HEK293T (cell line): ENCODE measurements around the gene LRRC36.
A peak's percentile ranks its signal among the peaks of the same experiment; 100 is the strongest.

Experiments used
- CTCF ChIA-PET: fragments of 350-600 bp; formaldehyde crosslinking; extraction: SDS; loops from one replicate; lab custom pipeline; 2021; ENCODE audit warnings: antibody characterized with exemption, inconsistent platforms; lab: Yijun Ruan, JAX
- POLR2A ChIA-PET: fragments of 350-600 bp; formaldehyde crosslinking; extraction: SDS; loops from one replicate; lab custom pipeline; 2020; ENCODE audit warnings: antibody characterized with exemption, inconsistent platforms; lab: Yijun Ruan, JAX
- DNase-seq: peaks from one replicate; pipeline ENCODE4 v3.0.0; 2012; ENCODE audit warnings: mixed read lengths; ENCODE audit errors: extremely low spot score
- ARNT ChIP-seq: fragments of 450-650 bp; IDR thresholded peaks from 2 replicates; pipeline ENCODE4 v1.6.1; 2017; ENCODE audit warnings: mild to moderate bottlenecking
- BHLHE40 ChIP-seq: fragments of 450-650 bp; IDR thresholded peaks from 2 replicates; pipeline ENCODE4 v1.6.1; 2016; ENCODE audit warnings: mild to moderate bottlenecking, moderate library complexity, borderline replicate concordance
- CTBP1 ChIP-seq: fragments of 450-650 bp; IDR thresholded peaks from 2 replicates; pipeline ENCODE4 v1.6.1; 2016; ENCODE audit warnings: borderline replicate concordance
- ELF4 ChIP-seq: fragments of 450-650 bp; IDR thresholded peaks from 2 replicates; pipeline ENCODE4 v1.6.1; 2017; ENCODE audit warnings: antibody characterized with exemption
- FOXA1 ChIP-seq: fragments of 450-650 bp; IDR thresholded peaks from 2 replicates; pipeline ENCODE4 v1.6.1; 2016; ENCODE audit warnings: mild to moderate bottlenecking
- FOXK2 ChIP-seq: fragments of 450-650 bp; IDR thresholded peaks from 2 replicates; pipeline ENCODE4 v1.6.1; 2016; ENCODE audit warnings: mild to moderate bottlenecking
- FOXM1 ChIP-seq: fragments of 450-650 bp; IDR thresholded peaks from 2 replicates; pipeline ENCODE4 v1.6.1; 2017; ENCODE audit warnings: mild to moderate bottlenecking, borderline replicate concordance
- HDGF ChIP-seq: fragments of 450-650 bp; IDR thresholded peaks from 2 replicates; pipeline ENCODE4 v1.6.1; 2017; ENCODE audit warnings: antibody characterized with exemption, borderline replicate concordance
- L3MBTL2 ChIP-seq: fragments of 450-650 bp; conservative IDR thresholded peaks from 2 replicates; pipeline ENCODE4 v1.6.1; 2016; ENCODE audit warnings: mild to moderate bottlenecking
- LEF1 ChIP-seq: fragments of 450-650 bp; IDR thresholded peaks from 2 replicates; pipeline ENCODE4 v1.6.1; 2017; ENCODE audit warnings: mild to moderate bottlenecking, borderline replicate concordance
- NFRKB ChIP-seq: fragments of 450-650 bp; IDR thresholded peaks from 2 replicates; pipeline ENCODE4 v1.6.1; 2016; ENCODE audit warnings: mild to moderate bottlenecking, moderate library complexity
- SP1 ChIP-seq: fragments of 450-650 bp; IDR thresholded peaks from 2 replicates; pipeline ENCODE4 v1.6.1; 2017
- SUZ12 ChIP-seq: fragments of 450-650 bp; IDR thresholded peaks from 2 replicates; pipeline ENCODE4 v1.6.1; 2016; ENCODE audit warnings: mild to moderate bottlenecking
- TARDBP ChIP-seq: fragments of 450-650 bp; IDR thresholded peaks from 2 replicates; pipeline ENCODE4 v1.6.1; 2016
- ZNF384 ChIP-seq: fragments of 450-650 bp; IDR thresholded peaks from 2 replicates; pipeline ENCODE4 v1.6.1; 2016
- TF ChIP-seq, protein P1 (sequence below): fragments of 450-650 bp; IDR thresholded peaks from 2 replicates; pipeline ENCODE4 v1.6.1; 2016

The LRRC36 gene

GRCh38 chr16:67326472-67327309, at the start of gene LRRC36, which contains the start of gene KCTD19:
TSS of gene LRRC36 (plus strand) at chr16:67326815. CDS start at chr16:67326863, 48 bp downstream.
TSS of gene KCTD19 (minus strand) at chr16:67326741. CDS start at chr16:67326707, 34 bp downstream.
- ChIA-PET POLR2A (interaction anchor here (0.5 to 2.1 kb wide), 7 partner anchors 9 to 155 kb away, joined by 3 to 9 read pairs (median 4); partner anchors contain the start of gene ATP6V0D1), CTCF (interaction anchor here (0.7 to 2.4 kb wide), 7 partner anchors 12 to 123 kb away, joined by 3 to 11 read pairs (median 5); no protein-coding TSS in a partner anchor)
- DNase-seq = peak; percentile 99
- TF ChIP-seq, protein P1, sequence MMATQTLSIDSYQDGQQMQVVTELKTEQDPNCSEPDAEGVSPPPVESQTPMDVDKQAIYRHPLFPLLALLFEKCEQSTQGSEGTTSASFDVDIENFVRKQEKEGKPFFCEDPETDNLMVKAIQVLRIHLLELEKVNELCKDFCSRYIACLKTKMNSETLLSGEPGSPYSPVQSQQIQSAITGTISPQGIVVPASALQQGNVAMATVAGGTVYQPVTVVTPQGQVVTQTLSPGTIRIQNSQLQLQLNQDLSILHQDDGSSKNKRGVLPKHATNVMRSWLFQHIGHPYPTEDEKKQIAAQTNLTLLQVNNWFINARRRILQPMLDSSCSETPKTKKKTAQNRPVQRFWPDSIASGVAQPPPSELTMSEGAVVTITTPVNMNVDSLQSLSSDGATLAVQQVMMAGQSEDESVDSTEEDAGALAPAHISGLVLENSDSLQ = no peak
- TF ChIP-seq SP1 = no peak

DNA sequence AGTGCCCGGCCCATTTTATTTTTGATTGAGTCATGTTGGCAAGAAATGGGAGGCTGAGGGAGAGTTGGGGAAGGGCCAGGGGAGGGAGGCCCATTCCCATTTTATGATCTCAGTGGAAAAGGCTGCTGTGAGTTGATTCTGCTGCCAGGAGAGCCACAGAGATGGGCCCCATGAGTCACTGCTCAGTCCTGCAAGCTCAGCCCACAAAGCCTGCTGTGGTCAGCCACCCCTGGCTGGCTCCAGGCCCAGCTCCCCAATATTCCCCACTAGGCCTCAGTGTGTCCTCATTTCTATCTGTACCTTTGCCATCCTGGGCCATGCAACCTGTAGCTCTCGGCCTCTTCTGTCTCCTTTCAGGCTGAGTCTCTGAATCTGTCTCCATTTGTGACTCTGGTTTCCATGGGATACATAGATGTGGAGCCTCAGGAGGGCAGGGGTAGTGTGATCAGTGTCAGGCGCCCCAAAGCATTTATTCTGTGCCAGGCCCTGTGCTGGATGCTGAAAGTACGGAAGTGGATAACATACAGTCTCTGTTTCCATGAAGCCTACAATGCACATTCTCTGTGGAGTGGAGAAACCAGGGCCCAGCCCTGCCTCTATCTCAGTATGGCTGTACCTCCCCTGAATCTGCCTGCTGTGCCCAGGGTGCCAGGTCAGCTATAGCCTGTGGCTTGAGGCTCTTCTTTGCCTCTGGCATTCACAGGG, 49.2 kb upstream of the LRRC36 start:
- no peak for DNase-seq
- CTCF ChIA-PET = interaction anchor here (1.5 kb wide), 1 partner anchor 17 kb away, joined by 4 read pairs; no protein-coding TSS in a partner anchor
- POLR2A ChIA-PET = interaction anchor here (1.2 kb wide), 1 partner anchor 9 kb away, joined by 3 read pairs; no protein-coding TSS in a partner anchor

GRCh38 chr16:67277999-67278772, 48.4 kb upstream of the LRRC36 start:
- DNase-seq = no peak
- ChIA-PET POLR2A (interaction anchor here (0.6 to 1.3 kb wide), 4 partner anchors 10 to 60 kb away, joined by 3 read pairs; partner anchors contain the start of gene TMEM208), CTCF (interaction anchor here (0.9 to 1.5 kb wide), 5 partner anchors 13 to 139 kb away, joined by 3 to 5 read pairs (median 4); partner anchors contain the start of genes KCTD19, LRRC36 and ZDHHC1)
- TF ChIP-seq ARNT (no peak), FOXK2 (no peak), L3MBTL2 (no peak), HDGF (no peak), FOXA1 (no peak), ELF4 (no peak), SP1 (no peak), LEF1 (no peak), NFRKB (no peak), TARDBP (no peak), BHLHE40 (no peak), FOXM1 (no peak)
- TF ChIP-seq, protein P1 = no peak

More for the DNA sequence above, 49.2 kb upstream of the LRRC36 start:
- TF ChIP-seq FOXA1 = no peak
- TF ChIP-seq SUZ12 = no peak
- TF ChIP-seq ELF4 = no peak
- no peak for TF ChIP-seq FOXM1
- no peak for TF ChIP-seq CTBP1
- TF ChIP-seq BHLHE40 = no peak
- TF ChIP-seq FOXK2 = no peak
- no peak for TF ChIP-seq HDGF
- no peak for TF ChIP-seq ZNF384
- TF ChIP-seq LEF1 = no peak
- no peak for TF ChIP-seq L3MBTL2
- TF ChIP-seq, protein P1 = no peak
- TF ChIP-seq ARNT = no peak
- TF ChIP-seq NFRKB = no peak
- no peak for TF ChIP-seq TARDBP
- no peak for TF ChIP-seq SP1

- peak; percentile 57 for DNase-seq
- CTCF ChIA-PET = interaction anchor here (0.9 to 1.4 kb wide), 4 partner anchors 12 to 138 kb away, joined by 3 to 5 read pairs (median 4); partner anchors contain the start of genes KCTD19, LRRC36 and ZDHHC1
- TF ChIP-seq L3MBTL2 (peak; percentile 47), SUZ12 (no peak)
- POLR2A ChIA-PET = interaction anchor here (0.6 to 1.3 kb wide), 4 partner anchors 11 to 59 kb away, joined by 3 read pairs; partner anchors contain the start of gene TMEM208
These were observed 47.8 kb upstream of the LRRC36 start for GRCh38 chr16:67278773-67279295.
